GM18526 (cell line): ENCODE data around the gene HCFC1R1.

ENCODE experiments used
- POLR2A ChIP-seq: IDR thresholded peaks from 3 replicates; pipeline ENCODE4 v1.6.1; 2011; ENCODE audit not compliant: insufficient read length; ENCODE audit errors: extremely low read depth

Gene HCFC1R1

DNA sequence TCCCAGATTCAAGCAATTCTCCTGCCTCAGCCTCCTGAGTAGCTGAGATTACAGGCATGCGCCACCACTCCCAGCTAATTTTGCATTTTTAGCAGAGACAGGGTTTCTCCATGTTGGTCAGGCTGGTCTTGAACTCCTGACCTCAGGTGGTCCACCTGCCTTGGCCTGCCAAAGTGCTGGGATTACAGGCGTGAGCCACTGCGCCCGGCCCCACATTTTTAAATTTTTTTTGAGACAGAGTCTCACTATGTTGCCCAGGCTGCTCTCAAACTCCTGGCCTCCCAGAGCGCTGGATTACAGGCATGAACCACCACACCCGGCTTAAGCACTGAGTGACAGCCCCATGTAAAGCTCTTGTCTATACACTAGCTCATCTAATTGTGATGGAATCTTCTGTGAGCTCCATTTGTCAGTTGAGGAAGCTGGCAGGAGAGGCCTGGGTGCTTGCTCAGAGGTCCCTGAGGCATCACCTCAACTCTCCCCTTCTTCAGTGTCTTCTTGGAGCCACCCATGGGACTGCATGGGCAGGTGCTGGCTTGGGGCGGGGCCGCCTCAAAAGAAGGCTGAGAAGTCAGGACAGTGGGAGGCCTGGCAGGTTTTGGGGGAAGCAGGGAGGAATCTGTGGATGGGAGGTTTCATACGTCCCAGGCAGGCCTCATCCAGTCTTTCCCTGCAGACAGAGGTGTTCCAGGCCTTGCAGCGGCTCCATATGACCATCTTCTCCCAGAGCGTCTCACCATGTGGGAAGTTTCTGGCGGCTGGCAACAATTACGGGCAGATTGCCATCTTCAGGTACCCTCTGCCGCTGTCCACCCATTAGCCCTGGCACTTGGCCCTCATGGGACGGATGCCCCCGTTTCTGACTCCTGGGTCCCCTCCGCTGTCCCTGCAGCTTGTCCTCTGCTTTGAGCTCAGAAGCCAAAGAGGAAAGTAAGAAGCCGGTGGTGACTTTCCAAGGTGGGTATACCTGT is 1.6 kb upstream of the HCFC1R1 start:
- TF ChIP-seq POLR2A: no peak

- no peak for TF ChIP-seq POLR2A
Measured at GRCh38 chr16:3023415-3023668, 400 bp downstream of the HCFC1R1 start.

DNA sequence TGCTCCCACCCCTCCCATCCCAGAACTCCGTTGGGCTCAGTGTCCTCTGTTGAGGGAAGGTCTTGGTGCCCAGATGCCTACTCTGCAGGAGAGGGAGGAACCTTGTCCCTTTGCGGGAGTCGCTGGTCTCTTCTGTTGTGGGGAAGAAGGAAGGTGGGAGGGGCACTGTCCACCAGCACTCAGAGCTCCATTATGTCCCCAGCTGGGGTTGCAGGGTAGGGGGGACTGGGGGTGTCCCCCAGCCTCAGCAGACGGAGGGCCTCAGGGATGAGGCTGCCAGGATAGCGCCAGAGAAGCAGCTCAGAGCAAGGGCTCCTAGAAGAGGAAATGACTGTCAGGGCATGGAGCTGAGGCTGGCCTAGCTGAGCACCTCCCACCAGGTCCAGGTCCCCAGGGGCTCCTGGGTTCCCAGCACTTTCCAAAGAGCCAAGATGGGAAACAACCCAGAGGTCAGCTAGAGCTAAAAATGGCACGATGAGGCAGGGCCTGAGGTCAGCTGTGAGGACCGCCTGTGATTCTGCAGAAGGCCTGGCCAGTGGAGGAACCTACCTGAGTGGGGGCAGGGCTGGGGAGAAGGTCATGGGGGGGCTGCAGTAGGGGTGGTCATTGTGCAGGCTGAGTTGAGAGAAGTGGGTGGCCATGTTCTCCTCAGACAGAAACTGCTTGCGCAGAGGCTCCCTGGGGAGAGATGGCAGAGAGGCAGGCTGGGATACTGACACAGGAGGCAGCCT is 893 bp downstream of the HCFC1R1 start:
- TF ChIP-seq POLR2A: no peak

DNA sequence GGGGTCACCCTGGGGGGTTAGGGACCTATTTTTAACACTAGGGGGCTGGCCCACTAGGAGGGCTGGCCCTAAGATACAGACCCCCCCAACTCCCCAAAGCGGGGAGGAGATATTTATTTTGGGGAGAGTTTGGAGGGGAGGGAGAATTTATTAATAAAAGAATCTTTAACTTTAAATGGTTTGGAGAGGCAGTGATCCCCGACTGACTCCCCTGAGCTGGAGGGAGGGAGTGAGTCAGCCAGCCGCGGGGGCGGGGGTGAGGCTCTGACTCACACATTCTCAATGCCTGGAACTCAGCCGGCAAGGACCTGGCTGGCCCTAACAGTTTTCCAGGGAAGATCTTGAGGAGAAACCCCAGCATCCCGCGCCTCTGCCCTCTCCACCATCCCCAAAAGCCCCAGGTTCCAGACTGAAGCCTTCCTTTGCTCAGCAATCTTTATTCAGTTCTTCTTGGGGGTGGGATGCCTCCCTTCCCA is 1.5 kb downstream of the HCFC1R1 start:
- no peak for TF ChIP-seq POLR2A

GRCh38 chr16:3021449-3022207 is 2.1 kb downstream of the HCFC1R1 start:
- no peak for TF ChIP-seq POLR2A

GRCh38 chr16:3020604-3021448 is 2.9 kb downstream of the HCFC1R1 start:
- TF ChIP-seq POLR2A: no peak

- peak; percentile 79 for TF ChIP-seq POLR2A
Measured at GRCh38 chr16:3020247-3020603, 3.5 kb downstream of the HCFC1R1 start, which contains the start of gene TNFRSF12A. Gene TNFRSF12A (plus strand): TSS chr16:3020368. CDS start chr16:3020398, 30 bp downstream.

DNA sequence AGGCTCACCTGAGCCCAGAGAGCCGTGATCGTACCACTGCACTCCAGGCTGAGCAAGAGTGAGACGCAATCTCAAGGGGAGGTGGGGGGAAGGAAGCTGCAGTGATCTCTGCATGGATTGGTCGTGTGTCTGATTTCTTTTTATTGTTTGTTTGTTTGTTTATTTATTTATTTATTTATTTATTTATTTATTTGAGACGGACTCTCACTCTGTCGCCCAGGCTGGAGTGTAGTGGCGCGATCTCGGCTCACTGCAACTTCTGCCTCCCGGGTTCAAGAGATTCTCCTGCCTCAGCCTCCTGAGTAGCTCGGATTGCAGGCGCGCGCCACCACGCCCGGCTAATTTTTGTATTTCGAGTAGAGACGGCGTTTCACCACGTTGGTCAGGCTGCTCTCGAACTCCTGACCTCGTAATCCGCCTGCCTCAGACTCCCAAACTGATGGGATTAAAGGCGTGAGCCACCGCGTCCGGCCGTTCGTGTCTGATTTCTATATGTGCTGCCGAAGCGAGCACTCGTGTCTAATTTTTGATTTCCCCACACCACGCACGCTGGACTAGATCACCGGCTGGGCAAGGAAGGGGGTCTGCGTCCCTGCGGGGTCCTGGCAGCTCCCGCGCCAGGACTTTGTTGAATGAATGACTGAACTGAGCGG is 4.0 kb downstream of the HCFC1R1 start:
- no peak for TF ChIP-seq POLR2A

- no peak for TF ChIP-seq POLR2A
Measured at GRCh38 chr16:3017794-3018506, 5.8 kb downstream of the HCFC1R1 start, which contains the start of gene CLDN6. Gene CLDN6 (minus strand): TSS chr16:3018183. CDS start chr16:3016021, 2,162 bp downstream.

DNA sequence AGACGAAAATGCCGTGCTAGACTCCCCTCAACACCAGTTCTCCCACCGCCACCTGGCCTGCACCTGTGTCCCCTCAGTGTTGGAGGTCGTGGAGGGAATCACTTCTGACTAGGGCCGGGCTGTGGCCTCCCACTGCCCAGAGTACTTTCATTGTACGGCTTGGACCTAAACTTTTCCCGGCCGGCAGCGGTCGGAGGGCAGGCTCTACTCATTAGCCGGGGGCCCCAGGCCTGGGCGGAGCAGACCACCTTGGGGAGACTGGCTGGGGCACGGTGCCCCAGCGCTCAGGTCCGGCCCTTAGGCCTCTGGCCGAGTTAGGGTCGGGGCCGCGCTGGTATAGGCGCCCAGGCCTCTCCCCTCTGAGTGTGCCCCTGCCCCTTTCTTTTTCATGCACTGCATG is 6.4 kb downstream of the HCFC1R1 start:
- TF ChIP-seq POLR2A: no peak

DNA sequence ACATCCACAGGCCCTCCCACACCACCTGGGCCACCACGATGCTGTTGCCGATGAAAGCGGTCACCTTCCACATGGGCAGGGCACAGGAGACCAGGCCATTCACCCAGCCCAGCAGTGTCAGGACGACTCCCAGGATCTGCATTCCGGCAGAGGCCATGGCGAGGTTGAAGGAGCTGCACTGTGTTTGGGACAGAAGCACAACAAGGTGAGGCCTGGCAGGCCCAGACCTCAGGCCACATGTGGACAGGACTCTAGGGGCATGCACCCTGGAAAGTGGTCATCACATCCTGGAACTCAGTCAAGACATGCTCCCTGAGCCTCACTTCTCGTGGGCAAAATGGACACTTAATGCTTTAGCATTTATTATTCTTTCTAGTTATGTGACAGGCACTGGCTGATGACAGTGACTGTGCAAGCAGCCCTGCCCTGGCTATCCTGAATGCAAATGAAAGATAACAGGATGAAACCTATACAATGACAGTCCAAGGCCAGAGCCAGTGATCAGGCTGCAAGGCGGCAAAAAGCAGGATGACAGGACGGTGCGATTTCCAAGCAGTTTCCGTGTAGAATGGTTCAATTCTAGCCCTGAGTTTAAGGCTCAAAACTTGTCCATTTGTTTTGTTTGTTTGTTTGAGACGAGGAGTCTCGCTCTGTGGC is 7.7 kb downstream of the HCFC1R1 start:
- TF ChIP-seq POLR2A: no peak

- TF ChIP-seq POLR2A: no peak
Measured at GRCh38 chr16:3014971-3015370, 8.8 kb downstream of the HCFC1R1 start.
